RWPE2 (cell line): ENCODE measurements around the gene WNT1.
A peak's percentile ranks its signal among the peaks of the same experiment; 100 is the strongest.

Source experiments
- ATAC-seq: fragments of 200-7000 bp; cut with Tn5 transposase; 3 replicates; pipeline ENCODE4 v1.9.1; 2021; ENCODE audit warnings: low read depth
- DNase-seq: peaks from one replicate; pipeline ENCODE4 v3.0.0-alpha.2; 2020; ENCODE audit warnings: low spot score
- H3K27ac ChIP-seq: fragments of 450-650 bp; 2 replicates; pipeline ENCODE4 v1.5.1; 2017; ENCODE audit warnings: mild to moderate bottlenecking; ENCODE audit not compliant: poor library complexity, severe bottlenecking
- H3K27me3 ChIP-seq: fragments of 250-450 bp; sonication (Bioruptor Pico); 2 replicates; pipeline ENCODE4 v1.5.1; 2021; ENCODE audit warnings: mild to moderate bottlenecking, moderate library complexity; ENCODE audit not compliant: insufficient read depth, poor library complexity, severe bottlenecking
- H3K36me3 ChIP-seq: fragments of 250-450 bp; sonication (Bioruptor Pico); 2 replicates; pipeline ENCODE4 v1.5.1; 2020; ENCODE audit warnings: low read depth, mild to moderate bottlenecking, moderate library complexity
- H3K4me1 ChIP-seq: fragments of 250-450 bp; sonication (Bioruptor Pico); 2 replicates; pipeline ENCODE4 v1.5.1; 2021; ENCODE audit warnings: mild to moderate bottlenecking, moderate library complexity; ENCODE audit not compliant: insufficient read depth, poor library complexity, severe bottlenecking
- H3K4me3 ChIP-seq: fragments of 250-450 bp; sonication (Bioruptor Pico); 2 replicates; pipeline ENCODE4 v1.5.1; 2021; ENCODE audit warnings: mild to moderate bottlenecking, moderate library complexity; ENCODE audit not compliant: severe bottlenecking
- H3K9me3 ChIP-seq: fragments of 250-450 bp; sonication (Bioruptor Pico); 2 replicates; pipeline ENCODE4 v1.5.1; 2021; ENCODE audit warnings: mild to moderate bottlenecking, moderate library complexity; ENCODE audit not compliant: severe bottlenecking
- TF ChIP-seq, protein P1 (sequence below): fragments of 450-650 bp; IDR thresholded peaks from one replicate; pipeline ENCODE4 v1.5.1; 2017; ENCODE audit warnings: mild to moderate bottlenecking, moderate library complexity; ENCODE audit not compliant: poor library complexity, severe bottlenecking

Gene WNT1

DNA sequence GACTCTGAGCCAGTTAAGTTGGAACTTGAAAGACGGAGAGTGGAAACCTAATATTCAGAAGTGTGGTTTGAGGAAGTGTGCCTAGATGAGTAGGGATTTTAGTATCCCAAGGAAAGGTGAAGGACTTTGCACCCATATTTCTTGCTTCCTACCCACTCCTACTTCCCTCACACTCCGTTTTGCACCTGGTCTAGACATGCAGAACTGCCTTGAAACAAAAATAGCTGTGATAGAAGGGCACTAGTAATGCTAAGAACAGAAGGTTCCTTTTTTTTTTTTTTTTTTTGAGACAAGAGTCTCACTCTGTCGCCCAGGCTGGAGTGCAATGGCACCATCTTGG is 20.1 kb upstream of the WNT1 start:
- Histone ChIP-seq H3K36me3 (peaks cover 24% of the 10 kb centered on the region), H3K4me1 (no peaks in the 10 kb centered on the region), H3K27me3 (no peaks in the 10 kb centered on the region), H3K27ac (peak overlapping the region; percentile 65), H3K9me3 (no peaks in the 10 kb centered on the region), H3K4me3 (peak overlapping the region; percentile 90)
- DNase-seq (no peak), ATAC-seq (no peak)
- TF ChIP-seq, protein P1, sequence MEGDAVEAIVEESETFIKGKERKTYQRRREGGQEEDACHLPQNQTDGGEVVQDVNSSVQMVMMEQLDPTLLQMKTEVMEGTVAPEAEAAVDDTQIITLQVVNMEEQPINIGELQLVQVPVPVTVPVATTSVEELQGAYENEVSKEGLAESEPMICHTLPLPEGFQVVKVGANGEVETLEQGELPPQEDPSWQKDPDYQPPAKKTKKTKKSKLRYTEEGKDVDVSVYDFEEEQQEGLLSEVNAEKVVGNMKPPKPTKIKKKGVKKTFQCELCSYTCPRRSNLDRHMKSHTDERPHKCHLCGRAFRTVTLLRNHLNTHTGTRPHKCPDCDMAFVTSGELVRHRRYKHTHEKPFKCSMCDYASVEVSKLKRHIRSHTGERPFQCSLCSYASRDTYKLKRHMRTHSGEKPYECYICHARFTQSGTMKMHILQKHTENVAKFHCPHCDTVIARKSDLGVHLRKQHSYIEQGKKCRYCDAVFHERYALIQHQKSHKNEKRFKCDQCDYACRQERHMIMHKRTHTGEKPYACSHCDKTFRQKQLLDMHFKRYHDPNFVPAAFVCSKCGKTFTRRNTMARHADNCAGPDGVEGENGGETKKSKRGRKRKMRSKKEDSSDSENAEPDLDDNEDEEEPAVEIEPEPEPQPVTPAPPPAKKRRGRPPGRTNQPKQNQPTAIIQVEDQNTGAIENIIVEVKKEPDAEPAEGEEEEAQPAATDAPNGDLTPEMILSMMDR, result no peak

DNA sequence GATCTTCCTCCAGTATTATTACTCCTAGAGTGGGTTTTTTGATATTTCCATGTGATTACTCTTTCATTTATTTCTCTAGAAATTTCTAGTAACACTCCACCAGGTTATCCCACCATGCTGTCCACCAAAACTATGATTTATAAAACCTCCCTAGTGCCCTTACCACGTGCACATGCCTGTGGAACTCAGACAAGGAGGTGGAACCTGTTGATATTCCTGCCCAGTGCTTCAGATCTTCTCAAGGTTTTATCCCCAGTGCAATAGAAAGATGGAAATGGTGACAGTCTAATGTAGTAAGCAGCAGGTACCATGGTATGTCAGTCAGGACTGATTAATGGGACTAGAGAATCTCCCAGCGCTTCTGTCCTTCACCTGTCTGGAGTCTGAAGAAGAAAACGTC is 17.3 kb upstream of the WNT1 start:
- TF ChIP-seq, protein P1, result no peak
- no peak for ATAC-seq
- Histone ChIP-seq H3K27me3 (no peaks in the 10 kb centered on the region), H3K27ac (no peak overlapping the region), H3K4me1 (no peaks in the 10 kb centered on the region), H3K9me3 (no peaks in the 10 kb centered on the region), H3K36me3 (peaks cover 1% of the 10 kb centered on the region), H3K4me3 (no peak overlapping the region)
- DNase-seq, result no peak

DNA sequence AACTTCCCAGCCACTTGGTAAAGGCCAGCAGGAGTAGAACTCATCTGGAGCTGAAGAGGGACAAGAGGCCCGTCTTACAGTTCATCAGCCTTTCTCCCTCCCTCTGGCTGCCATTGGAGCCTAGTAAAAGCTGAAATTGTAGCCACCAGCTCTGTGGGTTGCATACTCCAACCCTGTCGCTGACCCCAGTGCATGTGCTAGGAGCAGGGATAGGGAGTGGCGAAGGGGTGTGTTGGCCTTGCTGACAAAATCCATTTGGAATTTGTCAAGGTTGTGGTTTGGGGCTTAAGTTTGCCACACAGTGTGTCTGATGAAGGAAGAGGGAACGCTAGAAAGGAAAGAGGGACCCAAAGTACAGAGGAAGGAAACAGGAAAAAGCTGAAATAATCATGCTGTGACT is 16.8 kb upstream of the WNT1 start:
- H3K4me1 ChIP-seq, result no peaks in the 10 kb centered on the region
- H3K9me3 ChIP-seq, result no peaks in the 10 kb centered on the region
- no peak for ATAC-seq
- TF ChIP-seq, protein P1, result no peak
- no peak overlapping the region for H3K4me3 ChIP-seq
- H3K27me3 ChIP-seq, result no peaks in the 10 kb centered on the region
- DNase-seq, result no peak
- no peak overlapping the region for H3K27ac ChIP-seq
- no peaks in the 10 kb centered on the region for H3K36me3 ChIP-seq

DNA sequence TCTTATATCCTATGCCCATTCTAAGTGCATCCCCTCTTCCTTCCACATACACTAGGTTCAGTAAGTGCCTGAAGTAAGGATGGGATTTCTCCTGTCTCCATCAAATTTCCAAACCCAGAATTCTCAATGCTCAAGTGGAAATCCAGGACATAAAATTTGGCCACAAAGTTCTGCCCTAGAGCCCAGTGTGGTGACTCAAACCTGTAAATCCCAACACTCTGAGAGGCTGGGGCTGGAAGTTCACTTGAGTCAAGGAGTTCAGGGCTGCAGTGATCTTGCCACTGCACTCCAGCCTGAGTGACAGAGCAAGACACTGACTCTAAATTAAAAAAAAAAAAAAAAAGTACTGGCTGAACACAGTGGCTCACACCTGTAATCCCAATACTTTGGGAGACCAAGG is 16.3 kb upstream of the WNT1 start:
- H3K36me3 ChIP-seq, result no peaks in the 10 kb centered on the region
- TF ChIP-seq, protein P1, result no peak

DNA sequence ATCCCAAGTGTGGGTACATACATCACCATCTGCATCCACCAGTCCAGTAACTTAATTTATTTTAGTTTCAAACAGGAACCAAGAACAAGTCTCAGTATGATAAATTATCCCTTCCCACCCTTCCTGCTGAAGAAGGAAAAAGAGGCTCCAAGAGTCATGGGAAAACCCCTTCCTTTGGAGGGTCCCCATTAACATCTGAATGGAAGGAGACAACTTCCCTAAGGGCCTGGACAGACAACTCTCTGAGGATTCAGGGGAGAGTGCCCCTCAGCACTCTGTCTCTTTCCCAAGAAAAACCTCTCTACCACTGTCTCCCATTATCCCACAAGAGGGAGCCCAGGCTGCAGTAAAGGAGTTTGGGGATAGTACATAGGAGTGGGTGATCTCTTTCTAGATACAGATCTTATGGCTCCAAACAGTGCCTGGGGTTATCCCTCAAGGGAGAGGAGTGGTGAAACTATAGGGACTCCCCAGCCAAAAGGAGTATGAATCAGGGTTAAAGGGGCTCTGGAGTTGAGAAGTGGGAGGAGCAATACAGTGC is 12.8 kb upstream of the WNT1 start:
- no peak overlapping the region for H3K27ac ChIP-seq
- no peak overlapping the region for H3K4me3 ChIP-seq
- H3K9me3 ChIP-seq, result no peaks in the 10 kb centered on the region
- TF ChIP-seq, protein P1, result peak; percentile 45
- no peak for DNase-seq
- H3K36me3 ChIP-seq, result no peaks in the 10 kb centered on the region
- peaks cover 5% of the 10 kb centered on the region for H3K27me3 ChIP-seq
- no peaks in the 10 kb centered on the region for H3K4me1 ChIP-seq
- peak; percentile 73 for ATAC-seq

More for the DNA sequence above, 16.3 kb upstream of the WNT1 start:
- Histone ChIP-seq H3K9me3 (no peaks in the 10 kb centered on the region), H3K4me3 (no peak overlapping the region), H3K27ac (no peak overlapping the region), H3K4me1 (no peaks in the 10 kb centered on the region), H3K27me3 (no peaks in the 10 kb centered on the region)
- DNase-seq (no peak), ATAC-seq (no peak)
